A673 (cell line): ENCODE measurements around the gene KDM4B. TPM values are rescaled to one million over a fixed set of nuclear protein-coding genes. Genes with fewer than 3 reads are reported as not detected.

Experiments used
- BruUV-seq: library from RNA; stranded (reverse); fragments of 400-500 nt; replicated peaks from 2 replicates; lab custom pipeline; 2021; lab: Mats Ljungman, UMichigan
- CTCF ChIA-PET: fragments of 300-600 bp; sonication (Branson Sonifier 250); formaldehyde crosslinking; loops from one replicate; lab custom pipeline; 2022; ENCODE audit warnings: antibody characterized with exemption; lab: Charles Lee
- POLR2A ChIA-PET: fragments of 300-600 bp; sonication (Branson Sonifier 250); formaldehyde crosslinking; loops from one replicate; lab custom pipeline; 2022; ENCODE audit warnings: antibody characterized with exemption; ENCODE audit not compliant: low non-redundant PET; lab: Charles Lee
- DNase-seq: peaks from one replicate; pipeline ENCODE4 v3.0.0-alpha.2; 2015; ENCODE audit warnings: low spot score
- H3K27ac ChIP-seq: fragments of 200-600 bp; sonication (generic); 2 replicates; pipeline ENCODE4 v1.5.1; 2016; ENCODE audit warnings: mixed run types, low read depth, mild to moderate bottlenecking, mixed read lengths, antibody characterized with exemption, low read length; ENCODE audit not compliant: poor library complexity, severe bottlenecking
- H3K27me3 ChIP-seq: fragments of 200-600 bp; sonication (generic); replicated peaks from 2 replicates; pipeline ENCODE4 v1.6.1; 2017; ENCODE audit warnings: mixed run types, low read depth, mild to moderate bottlenecking, mixed read lengths, antibody characterized with exemption, low read length; ENCODE audit not compliant: insufficient read depth, poor library complexity
- H3K36me3 ChIP-seq: fragments of 200-600 bp; sonication (generic); 2 replicates; pipeline ENCODE4 v1.6.1; 2016; ENCODE audit warnings: mixed run types, mild to moderate bottlenecking, mixed read lengths, antibody characterized with exemption, low read length; ENCODE audit not compliant: insufficient read depth, poor library complexity, severe bottlenecking
- H3K4me1 ChIP-seq: fragments of 200-600 bp; sonication (generic); 2 replicates; pipeline ENCODE4 v1.6.1; 2017; ENCODE audit warnings: mixed run types, mild to moderate bottlenecking, mixed read lengths, antibody characterized with exemption, low read length; ENCODE audit not compliant: insufficient read depth, poor library complexity, severe bottlenecking
- H3K4me3 ChIP-seq: fragments of 200-600 bp; sonication (generic); 2 replicates; pipeline ENCODE4 v1.5.1; 2016; ENCODE audit warnings: low read depth, mixed run types, mild to moderate bottlenecking, mixed read lengths, low read length; ENCODE audit not compliant: poor library complexity, severe bottlenecking
- H3K9me3 ChIP-seq: fragments of 200-600 bp; sonication (generic); 2 replicates; pipeline ENCODE4 v1.6.1; 2016; ENCODE audit warnings: mixed run types, low read depth, mild to moderate bottlenecking, mixed read lengths, antibody characterized with exemption, low read length; ENCODE audit not compliant: poor library complexity, severe bottlenecking
- EZH2 ChIP-seq: fragments of 200-600 bp; sonication (generic); IDR thresholded peaks from 2 replicates; pipeline ENCODE4 v1.6.1; 2017; ENCODE audit warnings: borderline replicate concordance, low read depth, mild to moderate bottlenecking, mixed read lengths, antibody characterized with exemption, low read length; ENCODE audit not compliant: poor library complexity, severe bottlenecking
- intact Hi-C: fragments of 100-400 bp; cut with micrococcal nuclease; formaldehyde crosslinking; loops from one replicate; pipeline ENCODE4 v1.10.0; 2022; ENCODE audit not compliant: unreplicated experiment
- total RNA-seq: library from RNA; stranded (reverse); gene quantifications from 2 replicates; pipeline ENCODE4 v1.2.3, GENCODE V29; 2021
- TF ChIP-seq, protein P1 (sequence below): fragments of 300-800, 200-600 bp; sonication (generic); conservative IDR thresholded peaks from 2 replicates; pipeline ENCODE4 v1.5.1; 2017; ENCODE audit warnings: low read depth, mild to moderate bottlenecking, antibody characterized with exemption, low read length, moderate library complexity, mixed read lengths

Gene KDM4B
- total RNA-seq, 1 experiment from 2014 or later: 30.0 TPM

DNA sequence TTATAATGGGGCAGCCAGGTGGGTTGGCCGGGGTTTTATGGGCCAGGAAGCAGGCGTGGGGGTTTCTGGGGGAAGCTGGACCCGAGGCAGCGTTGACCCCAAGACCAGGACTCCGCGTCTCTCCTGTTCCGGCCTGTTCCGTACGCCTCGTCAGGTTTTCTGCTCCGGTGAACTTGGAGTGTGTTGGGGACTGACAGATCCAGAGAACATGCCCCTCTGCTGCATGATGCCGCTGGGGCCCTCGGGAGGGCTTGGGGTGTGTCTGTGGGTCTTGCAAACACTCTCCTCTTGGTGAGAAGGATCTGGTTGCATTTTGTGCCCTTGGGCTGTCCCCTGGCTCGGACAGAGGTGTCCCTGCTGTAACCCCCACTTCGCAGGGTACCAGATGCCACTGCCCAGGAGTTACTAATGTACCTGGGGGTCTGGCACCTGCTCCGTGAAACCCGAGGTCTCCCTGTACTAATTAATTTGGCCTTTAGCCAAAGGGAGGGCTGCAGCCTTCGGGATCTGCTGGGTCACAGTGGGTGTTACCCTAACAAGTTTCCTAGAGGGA is 15.6 kb downstream of the KDM4B start:
- no peaks in the 10 kb centered on the region for H3K4me1 ChIP-seq
- no peaks in the 10 kb centered on the region for H3K9me3 ChIP-seq
- ChIA-PET POLR2A (no interaction called here), CTCF (no interaction called here)
- intact Hi-C loops: no loop called here
- H3K4me3 ChIP-seq: no peak overlapping the region
- no TSS peak for BruUV-seq
- H3K36me3 ChIP-seq: no peaks in the 10 kb centered on the region
- no peak for DNase-seq
- H3K27ac ChIP-seq: no peak overlapping the region
- no peak for TF ChIP-seq EZH2
- TF ChIP-seq, protein P1, sequence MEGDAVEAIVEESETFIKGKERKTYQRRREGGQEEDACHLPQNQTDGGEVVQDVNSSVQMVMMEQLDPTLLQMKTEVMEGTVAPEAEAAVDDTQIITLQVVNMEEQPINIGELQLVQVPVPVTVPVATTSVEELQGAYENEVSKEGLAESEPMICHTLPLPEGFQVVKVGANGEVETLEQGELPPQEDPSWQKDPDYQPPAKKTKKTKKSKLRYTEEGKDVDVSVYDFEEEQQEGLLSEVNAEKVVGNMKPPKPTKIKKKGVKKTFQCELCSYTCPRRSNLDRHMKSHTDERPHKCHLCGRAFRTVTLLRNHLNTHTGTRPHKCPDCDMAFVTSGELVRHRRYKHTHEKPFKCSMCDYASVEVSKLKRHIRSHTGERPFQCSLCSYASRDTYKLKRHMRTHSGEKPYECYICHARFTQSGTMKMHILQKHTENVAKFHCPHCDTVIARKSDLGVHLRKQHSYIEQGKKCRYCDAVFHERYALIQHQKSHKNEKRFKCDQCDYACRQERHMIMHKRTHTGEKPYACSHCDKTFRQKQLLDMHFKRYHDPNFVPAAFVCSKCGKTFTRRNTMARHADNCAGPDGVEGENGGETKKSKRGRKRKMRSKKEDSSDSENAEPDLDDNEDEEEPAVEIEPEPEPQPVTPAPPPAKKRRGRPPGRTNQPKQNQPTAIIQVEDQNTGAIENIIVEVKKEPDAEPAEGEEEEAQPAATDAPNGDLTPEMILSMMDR: no peak
- H3K27me3 ChIP-seq: no peaks in the 10 kb centered on the region

- no peaks in the 10 kb centered on the region for H3K9me3 ChIP-seq
- ChIA-PET CTCF (no interaction called here), POLR2A (no interaction called here)
- no peak overlapping the region for H3K4me3 ChIP-seq
- intact Hi-C loops: no loop called here
- H3K4me1 ChIP-seq: no peaks in the 10 kb centered on the region
- no peak for DNase-seq
- no peaks in the 10 kb centered on the region for H3K27me3 ChIP-seq
- H3K36me3 ChIP-seq: no peaks in the 10 kb centered on the region
- TF ChIP-seq, protein P1: no peak
- no peak overlapping the region for H3K27ac ChIP-seq
- BruUV-seq: no TSS peak
Observed at GRCh38 chr19:4985551-4985991, 16.7 kb downstream of the KDM4B start.

GRCh38 chr19:4986056-4986455 is 17.1 kb downstream of the KDM4B start:
- DNase-seq: no peak
- intact Hi-C loops: no loop called here
- no peaks in the 10 kb centered on the region for H3K27me3 ChIP-seq
- no peaks in the 10 kb centered on the region for H3K36me3 ChIP-seq
- ChIA-PET POLR2A (no interaction called here), CTCF (no interaction called here)
- TF ChIP-seq, protein P1: no peak
- TF ChIP-seq EZH2: no peak
- no peaks in the 10 kb centered on the region for H3K4me1 ChIP-seq
- no peaks in the 10 kb centered on the region for H3K9me3 ChIP-seq
- H3K27ac ChIP-seq: no peak overlapping the region
- no TSS peak for BruUV-seq
- no peak overlapping the region for H3K4me3 ChIP-seq
